SK-N-SH (cell line): ENCODE measurements around the gene UNC93A. TPM values are rescaled to one million over a fixed set of nuclear protein-coding genes. Genes with fewer than 3 reads are reported as not detected.
"Not testable (repeated sequence)": the region's sequence is repeated elsewhere in the genome, so short reads cannot be mapped to it uniquely, and the experiment has no call there.

ENCODE experiments used
- CTCF ChIA-PET: fragments of 300-600, 350-600 bp; formaldehyde crosslinking; extraction: SDS; loops from one replicate; lab custom pipeline; 2021; lab: Yijun Ruan, JAX
- POLR2A ChIA-PET: fragments of 350-600 bp; sonication (Branson Sonifier 250); formaldehyde crosslinking; extraction: SDS; loops from one replicate; lab custom pipeline; 2020; ENCODE audit warnings: antibody characterized with exemption, inconsistent platforms; lab: Yijun Ruan, JAX
- DNase-seq: peaks from one replicate; pipeline ENCODE4 v3.0.0; 2012
- H2AFZ ChIP-seq: fragments of 200-600 bp; sonication (generic); 2 replicates; pipeline ENCODE4 v1.8.1; 2016; ENCODE audit warnings: antibody characterized with exemption, mild to moderate bottlenecking, low read depth
- H3F3A ChIP-seq: fragments of 200-600 bp; sonication (generic); replicated peaks from 2 replicates; pipeline ENCODE3; 2016; ENCODE audit warnings: antibody characterized with exemption, mild to moderate bottlenecking; ENCODE audit not compliant: insufficient read depth
- H3K27ac ChIP-seq, 2 experiments: fragments of 200-500 bp in 1 of 2; fragments of 200-600 bp in 1 of 2; sonication (Bioruptor generic) in 1 of 2; sonication (generic), shearing (Covaris generic) in 1 of 2; 2 replicates each; pipeline versions ENCODE4 v1.5.1 to v1.6.1; 2014 to 2016; ENCODE audit warnings: low read depth in 2 of 2, inconsistent platforms in 1 of 2, low read length in 1 of 2, mild to moderate bottlenecking in 1 of 2, mixed read lengths in 1 of 2
- H3K27me3 ChIP-seq: fragments of 200-600 bp; sonication (generic), shearing (Covaris generic); 2 replicates; pipeline ENCODE4 v1.6.1; 2016; ENCODE audit warnings: mixed run types; ENCODE audit not compliant: insufficient read depth
- H3K36me3 ChIP-seq, 2 experiments: fragments of 200-500 bp in 1 of 2; fragments of 200-600 bp in 1 of 2; sonication (Bioruptor generic) in 1 of 2; sonication (generic) in 1 of 2; replicated peaks in 1 of 2; 2 replicates each; pipeline versions ENCODE3 to v1.5.1; 2014 to 2016; ENCODE audit warnings: low read length in 1 of 2, mild to moderate bottlenecking in 1 of 2; ENCODE audit not compliant: insufficient read depth in 2 of 2, control insufficient read depth in 1 of 2
- H3K4me1 ChIP-seq, 2 experiments: fragments of 200-500 bp in 1 of 2; fragments of 200-600 bp in 1 of 2; sonication (Bioruptor generic) in 1 of 2; sonication (generic), shearing (Covaris generic) in 1 of 2; 2 replicates each; pipeline versions ENCODE4 v1.5.1 to v1.6.1; 2014 to 2016; ENCODE audit warnings: low read depth in 1 of 2, low read length in 1 of 2, mixed run types in 1 of 2; ENCODE audit not compliant: insufficient read depth in 2 of 2, control insufficient read depth in 1 of 2
- H3K4me2 ChIP-seq: fragments of 200-600 bp; sonication (generic), shearing (Covaris generic); 2 replicates; pipeline ENCODE4 v1.6.1; 2017; ENCODE audit warnings: mixed run types
- H3K4me3 ChIP-seq, 2 experiments: fragments of 200-500 bp in 1 of 2; fragments of 200-600 bp in 1 of 2; sonication (Bioruptor generic) in 1 of 2; sonication (generic), shearing (Covaris generic) in 1 of 2; 2 replicates each; pipeline versions ENCODE4 v1.5.1 to v1.8.1; 2014 to 2016; ENCODE audit warnings: low read depth in 2 of 2, inconsistent platforms in 1 of 2, low read length in 1 of 2, mild to moderate bottlenecking in 1 of 2, mixed read lengths in 1 of 2, moderate library complexity in 1 of 2
- H3K79me2 ChIP-seq: fragments of 200-600 bp; sonication (generic); 2 replicates; pipeline ENCODE4 v1.8.1; 2017; ENCODE audit warnings: mild to moderate bottlenecking; ENCODE audit not compliant: insufficient read depth
- H3K9ac ChIP-seq: fragments of 200-600 bp; sonication (generic); 2 replicates; pipeline ENCODE4 v1.6.1; 2017; ENCODE audit warnings: mixed run types
- H3K9me2 ChIP-seq: fragments of 200-600 bp; sonication (generic); 2 replicates; pipeline ENCODE4 v1.6.1; 2017; ENCODE audit warnings: mixed run types
- H3K9me3 ChIP-seq: fragments of 200-600 bp; sonication (generic); 2 replicates; pipeline ENCODE4 v1.6.1; 2017; ENCODE audit warnings: mixed run types, mild to moderate bottlenecking, moderate library complexity
- H4K20me1 ChIP-seq: fragments of 200-600 bp; sonication (generic); 2 replicates; pipeline ENCODE4 v1.6.1; 2017; ENCODE audit warnings: mild to moderate bottlenecking, mixed run types; ENCODE audit not compliant: insufficient read depth
- CHD2 ChIP-seq: fragments of 150-350 bp; IDR thresholded peaks from 2 replicates; pipeline ENCODE4 v1.6.1; 2018; ENCODE audit warnings: low read length; ENCODE audit not compliant: partially characterized antibody
- EZH2phosphoT487 ChIP-seq: fragments of 200-600 bp; sonication (generic); IDR thresholded peaks from 2 replicates; pipeline ENCODE4 v1.6.1; 2017; ENCODE audit warnings: low read depth, mixed run types, mild to moderate bottlenecking, antibody characterized with exemption, moderate library complexity, borderline replicate concordance
- FOSL2 ChIP-seq: IDR thresholded peaks from 2 replicates; pipeline ENCODE4 v1.4.0; 2012; ENCODE audit warnings: low read depth, mild to moderate bottlenecking, moderate library complexity, borderline replicate concordance
- FOXJ3 ChIP-seq: sonication (generic); formaldehyde crosslinking; IDR thresholded peaks from 2 replicates; pipeline ENCODE4 v1.5.1; 2020; ENCODE audit warnings: mild to moderate bottlenecking, missing genetic modification reagents
- GATA2 ChIP-seq: sonication (generic); formaldehyde crosslinking; IDR thresholded peaks from 2 replicates; pipeline ENCODE4 v1.5.0; 2020; ENCODE audit warnings: mild to moderate bottlenecking, missing genetic modification reagents
- RFX5 ChIP-seq: IDR thresholded peaks from 2 replicates; pipeline ENCODE4 v1.6.1; 2012; ENCODE audit warnings: mild to moderate bottlenecking, improper control_type of control experiment, low read length
- SIN3A ChIP-seq: IDR thresholded peaks from 2 replicates; pipeline ENCODE4 v1.6.1; 2012; ENCODE audit warnings: low read depth, mild to moderate bottlenecking, low read length, moderate library complexity, borderline replicate concordance
- USF1 ChIP-seq: IDR thresholded peaks from 2 replicates; pipeline ENCODE4 v1.4.0; 2012; ENCODE audit warnings: low read depth, borderline replicate concordance
- WGBS: methylation state at CpG from one replicate; pipeline ENCODE4 v1.1.6; 2017; ENCODE audit warnings: low lambda C conversion rate; 5-methylcytosine and 5-hydroxymethylcytosine counted together
- polyA plus RNA-seq, 3 experiments: library from polyadenylated mRNA; depleted of rRNA; stranded (reverse); fragments of >200 nt; gene quantifications; 2 replicates each; pipeline ENCODE4 v1.2.3, GENCODE V29; 2012

Gene UNC93A
- polyA plus RNA-seq, 1 of the 3 experiments (the other 2 are of a cell fraction): not detected

- POLR2A ChIA-PET, H4K20me1 ChIP-seq, H3F3A ChIP-seq, H3K4me1 ChIP-seq, H2AFZ ChIP-seq, DNase-seq, H3K9me2 ChIP-seq, H3K9me3 ChIP-seq, H3K9ac ChIP-seq, H3K27ac ChIP-seq, H3K27me3 ChIP-seq, H3K36me3 ChIP-seq, H3K4me3 ChIP-seq, H3K79me2 ChIP-seq, H3K4me2 ChIP-seq: not testable (repeated sequence)
- CTCF ChIA-PET: interaction anchor here (1.3 to 3.0 kb wide), 2 partner anchors 9 to 42 kb away, joined by 3 to 8 read pairs; no protein-coding TSS in a partner anchor
- WGBS: 73% methylated on average over 10 of the region's 17 CpGs
These were observed 18.5 kb downstream of the UNC93A start for GRCh38 chr6:167309355-167310192.

- ChIA-PET POLR2A (no interaction called here), CTCF (interaction anchor here (3.0 kb wide), 1 partner anchor 40 kb away, joined by 8 read pairs; no protein-coding TSS in a partner anchor)
- Histone ChIP-seq H3K9me2 (no peaks in the 10 kb centered on the region), H3K9ac (no peak overlapping the region), H3K9me3 (no peaks in the 10 kb centered on the region), H3K36me3 (no peaks in the 10 kb centered on the region), H3K27ac (no peak overlapping the region), H3K4me2 (no peak overlapping the region), H3K4me1 (peaks cover 0 to 5% of the 10 kb centered on the region in 2 experiments; a peak in 1 of 4 replicates), H3K27me3 (no peaks in the 10 kb centered on the region), H2AFZ (no peak overlapping the region), H4K20me1 (no peaks in the 10 kb centered on the region), H3F3A (no peaks in the 10 kb centered on the region), H3K79me2 (no peaks in the 10 kb centered on the region), H3K4me3 (no peak overlapping the region)
- peak; percentile 63 for DNase-seq
- WGBS: 82% methylated on average over 2 of the region's 2 CpGs
- TF ChIP-seq FOSL2: no peak
- TF ChIP-seq SIN3A: no peak
- TF ChIP-seq CHD2: no peak
- no peak for TF ChIP-seq EZH2phosphoT487
- no peak for TF ChIP-seq FOXJ3 (CRISPR knock-in tag)
- no peak for TF ChIP-seq RFX5
- no peak for TF ChIP-seq GATA2
- no peak for TF ChIP-seq USF1
These were observed 20.2 kb downstream of the UNC93A start for GRCh38 chr6:167311286-167311685.

GRCh38 chr6:167311691-167312090, 20.6 kb downstream of the UNC93A start:
- H3K27me3 ChIP-seq, H3K9me3 ChIP-seq, DNase-seq, H3K36me3 ChIP-seq, POLR2A ChIA-PET, H3K9ac ChIP-seq, H4K20me1 ChIP-seq, H3K9me2 ChIP-seq, H2AFZ ChIP-seq, H3K79me2 ChIP-seq, H3K4me1 ChIP-seq, H3F3A ChIP-seq, CTCF ChIA-PET, H3K4me3 ChIP-seq, H3K27ac ChIP-seq, H3K4me2 ChIP-seq: not testable (repeated sequence)
- 67% methylated on average over 5 of the region's 6 CpGs for WGBS
